Omental fat pad (tissue), 4 donors: ENCODE data around the gene CPEB4. TPM values are rescaled to one million over a fixed set of nuclear protein-coding genes. Genes with fewer than 3 reads are reported as not detected.

ENCODE experiments used
- ATAC-seq: fragments of 150-250 bp; one replicate; pipeline ENCODE4 v1.9.1; 2016; ENCODE audit warnings: mild to moderate bottlenecking, moderate library complexity; ENCODE audit not compliant: low FRiP score
- DNase-seq: peaks from one replicate; pipeline ENCODE4 v3.0.0-alpha.2; 2019; ENCODE audit warnings: low spot score
- total RNA-seq, 4 donors: library from RNA; depleted of rRNA; stranded (reverse); fragments of >200 nt; gene quantifications; one replicate each; pipeline ENCODE4 v1.1.0, GENCODE V29; 2016
- TF ChIP-seq, protein P1 (sequence below), 3 donors: fragments of 450-650 bp; IDR thresholded peaks; one replicate each; pipeline ENCODE4 v1.5.1; 2016 to 2017; ENCODE audit warnings: antibody characterized with exemption in 3 of 3, mild to moderate bottlenecking in 3 of 3, moderate library complexity in 2 of 3

Gene CPEB4
- total RNA-seq, 4 donors from 2014 or later = 43.2 to 71.4 (median 58.1) TPM

- TF ChIP-seq, protein P1, sequence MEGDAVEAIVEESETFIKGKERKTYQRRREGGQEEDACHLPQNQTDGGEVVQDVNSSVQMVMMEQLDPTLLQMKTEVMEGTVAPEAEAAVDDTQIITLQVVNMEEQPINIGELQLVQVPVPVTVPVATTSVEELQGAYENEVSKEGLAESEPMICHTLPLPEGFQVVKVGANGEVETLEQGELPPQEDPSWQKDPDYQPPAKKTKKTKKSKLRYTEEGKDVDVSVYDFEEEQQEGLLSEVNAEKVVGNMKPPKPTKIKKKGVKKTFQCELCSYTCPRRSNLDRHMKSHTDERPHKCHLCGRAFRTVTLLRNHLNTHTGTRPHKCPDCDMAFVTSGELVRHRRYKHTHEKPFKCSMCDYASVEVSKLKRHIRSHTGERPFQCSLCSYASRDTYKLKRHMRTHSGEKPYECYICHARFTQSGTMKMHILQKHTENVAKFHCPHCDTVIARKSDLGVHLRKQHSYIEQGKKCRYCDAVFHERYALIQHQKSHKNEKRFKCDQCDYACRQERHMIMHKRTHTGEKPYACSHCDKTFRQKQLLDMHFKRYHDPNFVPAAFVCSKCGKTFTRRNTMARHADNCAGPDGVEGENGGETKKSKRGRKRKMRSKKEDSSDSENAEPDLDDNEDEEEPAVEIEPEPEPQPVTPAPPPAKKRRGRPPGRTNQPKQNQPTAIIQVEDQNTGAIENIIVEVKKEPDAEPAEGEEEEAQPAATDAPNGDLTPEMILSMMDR (IDR thresholded peaks at IDR 0.05) = no peak
- DNase-seq (no peak), ATAC-seq (no peak)
Measured at GRCh38 chr5:173895401-173896165, 7.4 kb downstream of the CPEB4 start.

DNA sequence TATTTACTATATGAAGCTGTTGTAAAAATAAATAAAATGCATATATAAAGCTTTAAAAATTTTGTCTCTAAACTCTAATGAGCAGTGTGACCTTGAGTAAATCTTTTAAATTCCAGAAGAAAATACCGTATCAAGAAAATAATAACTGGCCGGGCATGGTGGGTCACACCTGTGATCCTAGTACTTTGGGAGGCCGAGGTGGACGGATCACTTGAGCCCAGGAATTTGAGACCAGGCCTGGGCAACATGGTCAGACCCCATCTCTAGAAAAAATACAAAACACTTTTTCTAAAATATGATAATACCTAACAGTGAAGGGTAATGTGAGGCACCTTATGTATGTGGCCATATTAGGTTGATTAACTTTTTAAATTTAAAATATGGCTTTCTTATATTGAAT, 8.5 kb downstream of the CPEB4 start:
- TF ChIP-seq, protein P1 (IDR thresholded peaks at IDR 0.05) = no peak
- ATAC-seq (no peak), DNase-seq (no peak)

GRCh38 chr5:173901705-173902104, 13.6 kb downstream of the CPEB4 start:
- TF ChIP-seq, protein P1 (IDR thresholded peaks at IDR 0.05) = no peak
- DNase-seq = no peak
- ATAC-seq = no peak

DNA sequence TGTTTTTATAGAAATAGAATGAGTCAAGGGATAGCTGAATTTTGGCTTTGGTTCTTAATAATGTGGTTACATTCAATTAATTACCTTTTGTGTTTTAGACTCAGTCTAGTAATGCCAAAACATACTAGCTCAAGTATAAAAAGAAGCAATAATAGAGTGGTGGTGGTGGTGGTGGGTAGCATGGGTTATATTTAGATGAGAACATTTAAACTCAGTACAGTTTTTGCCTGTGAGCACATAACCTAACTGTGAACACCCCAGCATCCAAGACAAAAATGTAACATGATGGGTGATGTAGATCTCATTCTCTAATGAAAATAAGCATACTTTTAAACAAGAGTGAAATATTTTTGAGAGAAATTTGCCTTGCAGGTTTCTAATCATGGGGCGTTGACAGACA, 14.2 kb downstream of the CPEB4 start:
- ATAC-seq (no peak), DNase-seq (no peak)
- TF ChIP-seq, protein P1 (IDR thresholded peaks at IDR 0.05) = no peak

GRCh38 chr5:173902743-173903142, 14.6 kb downstream of the CPEB4 start:
- TF ChIP-seq, protein P1 (IDR thresholded peaks at IDR 0.05) = no peak
- no peak for DNase-seq
- ATAC-seq = no peak

DNA sequence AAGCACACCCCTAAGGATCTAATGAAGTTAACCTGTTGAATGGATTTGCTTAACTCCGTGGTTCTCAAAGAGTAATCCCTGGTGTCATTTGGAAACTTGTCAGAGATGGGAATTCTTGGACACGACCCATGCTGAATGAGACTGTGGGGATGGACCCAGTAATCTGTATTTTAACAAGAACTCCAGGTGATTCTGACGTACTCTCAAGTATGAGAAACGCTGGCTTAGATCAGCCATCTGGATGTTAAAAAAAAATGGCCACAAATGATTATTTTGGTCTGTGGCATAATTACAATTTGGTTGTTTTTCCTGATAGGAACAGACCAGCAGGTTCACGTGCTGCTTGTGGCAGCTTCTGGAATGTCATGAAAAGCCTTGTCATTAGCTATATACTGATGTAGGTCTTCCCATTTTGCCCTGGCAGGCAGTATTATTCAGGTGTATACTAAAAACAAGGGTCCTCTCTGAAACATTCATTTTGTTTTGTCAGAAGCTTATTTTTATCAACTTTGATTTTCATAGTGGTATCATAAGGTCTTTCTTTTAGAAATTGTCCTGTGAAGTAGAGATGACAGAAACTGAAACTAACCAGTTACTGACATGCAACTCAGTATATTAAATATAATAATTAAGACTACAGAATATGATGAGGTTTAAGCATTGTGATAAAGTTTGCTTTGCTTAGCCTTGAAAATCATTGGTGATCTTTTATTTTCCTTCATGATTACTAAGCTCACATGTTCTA, 15.4 kb downstream of the CPEB4 start:
- no peak for DNase-seq
- ATAC-seq = no peak
- TF ChIP-seq, protein P1 (IDR thresholded peaks at IDR 0.05) = no peak
